GM10266 (cell line): ENCODE data around the gene KLF3.
A peak's percentile ranks its signal among the peaks of the same experiment; 100 is the strongest.

Experiments used
- DNase-seq: peaks from one replicate; pipeline ENCODE4 v3.0.0; 2012; ENCODE audit errors: extremely low spot score
- TF ChIP-seq, protein P1 (sequence below): IDR thresholded peaks from 2 replicates; pipeline ENCODE4 v1.5.1; 2012; ENCODE audit warnings: mild to moderate bottlenecking, low read depth; ENCODE audit not compliant: control insufficient read depth, insufficient read depth; ENCODE audit errors: missing control alignments

KLF3 gene

GRCh38 chr4:38656111-38656510 lies 7.9 kb upstream of the KLF3 start:
- TF ChIP-seq, protein P1, sequence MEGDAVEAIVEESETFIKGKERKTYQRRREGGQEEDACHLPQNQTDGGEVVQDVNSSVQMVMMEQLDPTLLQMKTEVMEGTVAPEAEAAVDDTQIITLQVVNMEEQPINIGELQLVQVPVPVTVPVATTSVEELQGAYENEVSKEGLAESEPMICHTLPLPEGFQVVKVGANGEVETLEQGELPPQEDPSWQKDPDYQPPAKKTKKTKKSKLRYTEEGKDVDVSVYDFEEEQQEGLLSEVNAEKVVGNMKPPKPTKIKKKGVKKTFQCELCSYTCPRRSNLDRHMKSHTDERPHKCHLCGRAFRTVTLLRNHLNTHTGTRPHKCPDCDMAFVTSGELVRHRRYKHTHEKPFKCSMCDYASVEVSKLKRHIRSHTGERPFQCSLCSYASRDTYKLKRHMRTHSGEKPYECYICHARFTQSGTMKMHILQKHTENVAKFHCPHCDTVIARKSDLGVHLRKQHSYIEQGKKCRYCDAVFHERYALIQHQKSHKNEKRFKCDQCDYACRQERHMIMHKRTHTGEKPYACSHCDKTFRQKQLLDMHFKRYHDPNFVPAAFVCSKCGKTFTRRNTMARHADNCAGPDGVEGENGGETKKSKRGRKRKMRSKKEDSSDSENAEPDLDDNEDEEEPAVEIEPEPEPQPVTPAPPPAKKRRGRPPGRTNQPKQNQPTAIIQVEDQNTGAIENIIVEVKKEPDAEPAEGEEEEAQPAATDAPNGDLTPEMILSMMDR: no peak
- no peak for DNase-seq

GRCh38 chr4:38659346-38659745 lies 4.7 kb upstream of the KLF3 start:
- TF ChIP-seq, protein P1: no peak
- DNase-seq: no peak

DNA sequence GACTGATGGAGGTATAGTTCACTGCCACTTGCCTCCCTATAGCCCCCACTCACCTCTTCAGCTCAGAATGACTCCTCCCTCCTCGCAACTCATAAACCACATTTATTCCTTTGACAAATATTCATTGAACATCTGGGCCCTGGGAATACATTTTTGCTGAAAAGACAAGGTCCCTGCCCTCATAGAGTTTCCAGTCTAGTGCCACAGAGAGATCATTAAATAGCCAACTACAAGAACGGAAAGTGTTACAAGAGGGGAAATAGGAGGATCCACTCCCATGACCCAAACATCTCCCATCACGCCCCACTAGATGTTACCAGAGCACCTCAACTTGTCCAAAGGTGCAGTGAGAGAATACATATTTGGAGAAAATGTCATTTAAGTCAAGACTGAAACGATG lies 3.2 kb upstream of the KLF3 start:
- DNase-seq: no peak
- TF ChIP-seq, protein P1: no peak

- DNase-seq: no peak
Measured at GRCh38 chr4:38661371-38661770, 2.6 kb upstream of the KLF3 start.

GRCh38 chr4:38662522-38663089 lies 1.4 kb upstream of the KLF3 start:
- no peak for DNase-seq
- TF ChIP-seq, protein P1: no peak

More at GRCh38 chr4:38661371-38661770, 2.6 kb upstream of the KLF3 start:
- TF ChIP-seq, protein P1: no peak

- TF ChIP-seq, protein P1: no peak
- DNase-seq: no peak
Measured at GRCh38 chr4:38663090-38663800, 754 bp upstream of the KLF3 start.

DNA sequence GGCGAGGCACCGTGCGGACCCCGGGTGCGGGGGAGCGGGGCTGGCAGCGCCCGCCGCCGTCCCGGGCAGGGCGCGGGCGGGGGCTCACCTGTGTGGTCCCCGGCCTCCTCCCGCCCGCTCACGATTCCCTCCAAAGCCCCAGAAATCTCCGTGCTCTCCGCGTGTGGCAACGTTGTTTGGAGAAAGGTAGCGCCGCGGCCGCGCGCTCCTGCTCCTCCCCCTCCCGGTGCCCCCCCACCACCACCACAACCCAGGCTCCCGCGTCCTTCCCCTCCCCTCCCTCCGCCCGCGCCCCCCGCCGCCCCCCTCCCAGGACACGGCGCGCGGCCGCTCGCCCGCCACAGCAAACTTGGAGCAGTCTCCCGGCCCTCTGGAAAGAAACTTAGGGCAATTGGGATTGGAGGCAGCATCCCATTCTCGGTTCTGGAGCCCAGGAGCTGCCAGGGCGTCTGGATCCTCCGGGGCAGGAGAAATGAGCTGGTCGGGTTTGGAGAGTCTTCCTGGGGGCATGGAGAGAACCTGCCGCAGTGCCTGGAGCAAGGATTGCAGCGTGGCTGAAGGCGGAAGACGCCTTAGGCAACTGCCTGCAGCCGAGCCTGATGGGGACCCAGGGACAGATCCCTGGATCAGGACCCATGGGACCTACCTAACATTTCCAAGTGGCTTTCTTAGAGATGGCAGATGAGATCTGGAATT lies 855 bp downstream of the KLF3 start:
- TF ChIP-seq, protein P1: no peak
- DNase-seq: peak; percentile 59
